Brain microvascular endothelial cell (primary cell): ENCODE results near the gene HOXB3.

ENCODE experiments used
- DNase-seq: peaks from one replicate; pipeline ENCODE4 v3.0.0-alpha.2; 2020
- H3K27ac ChIP-seq: fragments of 250-450 bp; sonication (Bioruptor Pico); 2 replicates; pipeline ENCODE4 v1.5.1; 2020; ENCODE audit warnings: mild to moderate bottlenecking, moderate library complexity
- H3K27me3 ChIP-seq: fragments of 250-450 bp; sonication (Bioruptor Pico); replicated peaks from 2 replicates; pipeline ENCODE4 v1.5.1; 2020; ENCODE audit warnings: mild to moderate bottlenecking
- H3K36me3 ChIP-seq: fragments of 250-450 bp; sonication (Bioruptor Pico); replicated peaks from 2 replicates; pipeline ENCODE4 v1.5.1; 2020; ENCODE audit warnings: mild to moderate bottlenecking
- H3K4me3 ChIP-seq: 2 replicates; pipeline ENCODE4 v1.5.1; 2011; ENCODE audit warnings: low read depth, mild to moderate bottlenecking, control low read depth, low read length, moderate library complexity
- in situ Hi-C: cut with HindIII; loops from 2 replicates; pipeline ENCODE4 v1.10.0; 2017; ENCODE audit warnings: low sequenced_read_pairs, low pct_ligation_motif_present
- TF ChIP-seq, protein P1 (sequence below): IDR thresholded peaks from 2 replicates; pipeline ENCODE4 v1.5.1; 2011; ENCODE audit warnings: low read depth, mild to moderate bottlenecking, moderate library complexity, low read length, control low read depth, inconsistent platforms; ENCODE audit errors: missing control alignments

HOXB3 gene

DNA sequence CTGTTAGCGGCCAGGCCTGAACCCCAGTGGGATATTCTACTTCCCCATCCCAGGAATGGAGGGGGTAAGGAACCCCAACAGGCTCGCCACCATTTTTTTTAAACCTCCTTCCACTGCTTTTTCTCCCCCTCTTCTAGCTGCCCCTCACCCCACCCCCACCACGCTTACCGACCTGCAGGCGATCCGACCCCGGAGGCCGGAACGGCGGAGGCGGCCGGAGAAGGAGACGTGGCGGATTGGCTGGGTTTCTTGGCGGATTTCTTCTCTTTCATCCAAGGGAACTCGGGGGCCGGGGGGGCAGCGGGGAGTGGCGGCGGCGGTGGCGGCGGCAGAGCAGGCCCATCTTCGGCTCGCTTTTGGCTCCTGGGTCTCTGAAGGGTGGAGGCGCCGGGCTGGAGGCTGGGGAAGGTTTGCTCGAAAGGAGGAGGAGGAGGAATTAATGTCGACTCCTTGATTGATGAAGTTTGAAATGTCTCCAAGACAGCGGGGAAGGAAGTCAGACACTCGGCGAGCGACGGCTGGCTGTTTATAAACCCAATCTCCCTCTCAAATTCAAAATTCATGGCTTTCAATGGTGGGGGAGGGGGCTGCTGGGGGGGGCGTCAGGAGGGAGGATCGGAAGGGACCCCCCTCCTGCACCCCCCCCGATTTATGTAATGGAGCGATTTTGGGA lies 45.6 kb downstream of the HOXB3 start:
- H3K27me3 ChIP-seq: peaks cover 89% of the 10 kb centered on the region
- H3K36me3 ChIP-seq: no peaks in the 10 kb centered on the region
- H3K4me3 ChIP-seq: peak overlapping the region; percentile 75
- in situ Hi-C loops: no loop called here
- TF ChIP-seq, protein P1, sequence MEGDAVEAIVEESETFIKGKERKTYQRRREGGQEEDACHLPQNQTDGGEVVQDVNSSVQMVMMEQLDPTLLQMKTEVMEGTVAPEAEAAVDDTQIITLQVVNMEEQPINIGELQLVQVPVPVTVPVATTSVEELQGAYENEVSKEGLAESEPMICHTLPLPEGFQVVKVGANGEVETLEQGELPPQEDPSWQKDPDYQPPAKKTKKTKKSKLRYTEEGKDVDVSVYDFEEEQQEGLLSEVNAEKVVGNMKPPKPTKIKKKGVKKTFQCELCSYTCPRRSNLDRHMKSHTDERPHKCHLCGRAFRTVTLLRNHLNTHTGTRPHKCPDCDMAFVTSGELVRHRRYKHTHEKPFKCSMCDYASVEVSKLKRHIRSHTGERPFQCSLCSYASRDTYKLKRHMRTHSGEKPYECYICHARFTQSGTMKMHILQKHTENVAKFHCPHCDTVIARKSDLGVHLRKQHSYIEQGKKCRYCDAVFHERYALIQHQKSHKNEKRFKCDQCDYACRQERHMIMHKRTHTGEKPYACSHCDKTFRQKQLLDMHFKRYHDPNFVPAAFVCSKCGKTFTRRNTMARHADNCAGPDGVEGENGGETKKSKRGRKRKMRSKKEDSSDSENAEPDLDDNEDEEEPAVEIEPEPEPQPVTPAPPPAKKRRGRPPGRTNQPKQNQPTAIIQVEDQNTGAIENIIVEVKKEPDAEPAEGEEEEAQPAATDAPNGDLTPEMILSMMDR: no peak
- H3K27ac ChIP-seq: no peak overlapping the region
- DNase-seq: no peak

DNA sequence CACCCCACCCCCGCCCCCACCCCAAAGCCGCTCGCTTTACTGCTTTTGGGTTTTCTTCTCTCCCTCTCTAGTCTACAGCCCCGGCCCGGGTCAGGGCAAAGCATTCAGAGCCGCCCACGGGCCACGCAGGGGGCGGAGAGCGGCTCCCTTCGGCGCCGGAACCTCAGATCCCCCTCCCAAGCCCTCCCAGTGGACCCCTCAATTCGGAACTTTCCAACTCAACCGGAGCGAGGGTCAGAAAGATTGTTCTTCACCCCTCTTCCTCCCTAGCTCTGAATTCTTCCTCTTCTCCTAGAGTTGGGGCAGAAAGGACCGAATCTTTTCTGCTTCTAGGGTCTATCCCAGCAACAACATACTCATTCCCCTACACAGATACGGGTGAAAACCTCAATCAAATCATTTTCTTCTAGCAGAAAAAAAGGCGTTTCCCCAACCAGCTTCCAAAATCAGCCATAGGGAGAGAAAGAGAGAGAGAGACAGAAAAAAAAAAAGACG lies 46.1 kb downstream of the HOXB3 start:
- TF ChIP-seq, protein P1: no peak
- DNase-seq: no peak
- no peak overlapping the region for H3K27ac ChIP-seq
- H3K4me3 ChIP-seq: peak overlapping the region; percentile 75
- H3K27me3 ChIP-seq: peaks cover 87% of the 10 kb centered on the region
- in situ Hi-C loops: no loop called here
- no peaks in the 10 kb centered on the region for H3K36me3 ChIP-seq

DNA sequence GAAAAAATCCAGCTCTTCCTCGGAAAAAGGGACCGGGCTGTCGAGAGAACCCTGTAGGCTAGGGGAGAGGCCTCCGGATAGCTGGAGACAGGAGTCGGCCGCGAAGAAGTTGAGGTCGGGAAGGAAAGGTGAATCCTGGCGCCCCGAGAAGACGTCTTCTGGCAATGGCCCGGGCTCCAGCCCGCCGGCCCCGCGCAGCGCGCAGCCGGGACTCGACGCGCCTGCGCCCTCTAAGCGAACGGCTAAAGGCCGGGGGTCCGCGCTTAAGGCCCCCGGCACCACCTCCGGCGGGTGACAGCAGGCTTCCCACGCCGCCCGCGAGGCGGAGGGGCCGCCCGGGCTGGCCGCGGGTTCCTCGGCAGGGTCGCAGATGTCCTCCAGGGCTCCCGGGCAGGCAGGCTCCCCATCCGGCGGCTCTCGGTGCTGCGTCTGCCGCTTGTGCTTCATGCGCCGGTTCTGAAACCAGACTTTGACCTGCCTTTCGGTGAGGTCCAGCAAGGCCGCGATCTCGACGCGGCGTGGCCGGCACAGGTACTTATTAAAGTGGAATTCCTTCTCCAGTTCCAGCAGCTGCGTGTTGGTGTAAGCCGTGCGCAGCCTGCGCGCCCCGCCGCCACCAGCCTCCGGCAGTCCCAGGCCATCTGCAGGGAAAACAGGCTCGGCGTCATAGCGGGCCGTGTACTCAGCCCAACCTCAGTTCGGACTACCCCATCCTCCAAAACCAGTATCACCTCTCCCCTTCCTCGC lies 46.8 kb downstream of the HOXB3 start:
- H3K27me3 ChIP-seq: peaks cover 81% of the 10 kb centered on the region
- DNase-seq: peak; percentile 4
- peak overlapping the region; percentile 75 for H3K4me3 ChIP-seq
- no peak overlapping the region for H3K27ac ChIP-seq
- H3K36me3 ChIP-seq: no peaks in the 10 kb centered on the region
- TF ChIP-seq, protein P1: no peak
- in situ Hi-C loops: no loop called here

DNA sequence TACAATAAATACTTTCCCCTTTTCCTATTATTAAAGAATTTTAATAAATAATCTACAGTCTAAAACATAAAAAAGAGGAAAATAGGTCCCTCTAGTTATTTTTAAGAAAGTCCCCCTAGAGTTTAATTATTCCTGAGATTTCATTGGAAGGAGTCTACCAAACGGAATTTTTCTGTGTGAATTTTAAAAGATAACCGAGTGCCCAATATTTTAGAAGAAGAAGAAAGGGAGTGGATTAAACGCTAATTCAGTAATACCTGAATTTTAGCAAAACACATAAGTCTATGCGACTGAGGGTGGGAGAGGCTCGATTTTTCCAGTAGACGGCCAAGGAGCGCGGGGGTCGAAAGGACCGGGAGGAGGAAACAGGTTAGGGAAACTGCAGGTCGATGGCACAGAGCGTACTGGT lies 47.3 kb downstream of the HOXB3 start:
- H3K27me3 ChIP-seq: peaks cover 77% of the 10 kb centered on the region
- H3K27ac ChIP-seq: no peak overlapping the region
- H3K4me3 ChIP-seq: peak overlapping the region; percentile 75
- no peak for DNase-seq
- H3K36me3 ChIP-seq: no peaks in the 10 kb centered on the region
- in situ Hi-C loops: no loop called here
- TF ChIP-seq, protein P1: no peak

DNA sequence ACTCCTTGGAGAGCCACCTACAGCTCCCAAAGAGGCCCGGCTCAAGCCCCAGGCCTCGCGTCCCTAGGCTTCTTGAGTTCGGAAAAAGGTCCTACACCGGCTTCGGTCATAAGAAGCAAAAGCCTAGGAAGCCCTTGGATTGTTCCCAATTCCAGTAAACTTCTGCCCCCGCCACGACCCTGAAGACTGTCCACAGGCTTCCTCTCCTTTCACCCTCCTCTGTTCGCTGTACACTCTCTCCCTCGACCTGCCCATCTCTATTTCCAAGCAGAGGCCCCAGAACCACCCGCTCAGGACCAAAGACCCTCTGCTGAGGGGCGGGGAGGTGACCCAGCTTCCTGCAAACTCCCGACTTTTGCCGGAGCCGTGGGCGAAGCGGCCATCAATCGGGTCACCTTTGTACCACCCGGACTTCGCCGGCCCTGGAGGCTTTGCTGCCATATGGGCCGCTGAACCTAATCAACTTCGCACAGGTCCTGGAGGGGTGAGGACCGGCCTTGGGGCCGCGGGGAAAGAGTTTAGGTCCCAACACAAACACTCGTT lies 47.9 kb downstream of the HOXB3 start:
- Histone ChIP-seq H3K27ac (no peak overlapping the region), H3K4me3 (peak overlapping the region; percentile 75), H3K36me3 (no peaks in the 10 kb centered on the region), H3K27me3 (peaks cover 72% of the 10 kb centered on the region)
- TF ChIP-seq, protein P1: no peak
- in situ Hi-C loops: no loop called here
- DNase-seq: no peak
